NCI-H1694 (cell line): Measurements from ENCODE around the gene NKX1-2.

Source experiments
- DNase-seq: peaks from one replicate; lab custom pipeline; 2025; lab: John Stamatoyannopoulos, UW

The NKX1-2 gene

DNA sequence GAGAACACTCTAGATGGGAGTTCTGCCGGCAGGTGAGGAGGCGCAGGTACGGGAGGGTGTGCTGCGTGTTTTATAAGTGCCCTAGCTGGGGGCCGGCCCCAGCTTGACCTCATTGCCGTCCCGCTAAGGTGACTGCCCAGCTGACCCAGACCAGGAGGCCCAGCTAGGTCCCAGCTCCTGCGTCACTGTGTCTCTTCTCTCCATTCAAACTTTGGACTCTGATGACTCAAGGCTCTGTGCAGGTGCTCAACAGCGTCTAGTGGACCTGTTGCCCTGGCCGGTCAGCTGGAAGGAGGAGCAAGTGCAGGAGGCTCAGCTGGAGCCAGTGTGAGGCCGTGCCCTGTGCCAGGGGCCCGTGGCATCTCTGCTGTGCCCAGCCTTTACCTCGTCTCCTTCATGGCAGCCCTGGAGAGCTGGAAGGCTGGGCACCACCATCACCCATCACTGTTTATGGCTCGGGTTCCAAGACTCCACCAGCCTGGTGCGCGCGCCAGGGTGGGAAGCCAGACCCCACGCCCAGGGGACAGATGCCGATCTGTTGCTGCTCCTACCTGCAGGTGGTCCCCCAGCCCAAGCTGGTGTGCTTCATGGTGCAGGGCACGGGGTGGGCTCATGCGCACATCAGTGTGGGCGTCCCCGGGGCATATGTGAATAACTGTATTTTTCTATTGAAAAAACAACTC is 26.3 kb upstream of the NKX1-2 start:
- no peak for DNase-seq

GRCh38 chr10:124474514-124475070 is 24.8 kb upstream of the NKX1-2 start:
- no peak for DNase-seq

DNA sequence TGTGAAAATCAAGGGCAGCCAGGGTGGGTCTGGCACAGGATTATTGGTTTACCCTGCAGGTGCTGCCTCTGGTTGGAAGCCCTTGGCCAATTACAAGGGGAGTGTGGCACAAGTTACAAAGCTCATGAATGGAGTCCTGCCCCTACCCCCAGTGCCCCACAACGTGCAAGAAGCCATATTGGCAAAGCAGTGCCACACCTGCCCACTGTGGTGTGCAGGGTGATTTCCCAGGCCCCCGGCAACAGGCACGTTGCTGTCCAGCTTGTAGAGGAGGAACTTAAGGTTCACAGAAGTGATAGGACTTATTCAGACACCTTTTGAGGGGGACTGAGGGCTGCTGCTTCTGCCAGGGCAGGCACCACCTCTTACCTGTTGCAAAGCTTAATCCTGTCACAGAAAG is 23.2 kb upstream of the NKX1-2 start:
- DNase-seq = no peak

GRCh38 chr10:124472071-124472470 is 22.2 kb upstream of the NKX1-2 start:
- DNase-seq = no peak

DNA sequence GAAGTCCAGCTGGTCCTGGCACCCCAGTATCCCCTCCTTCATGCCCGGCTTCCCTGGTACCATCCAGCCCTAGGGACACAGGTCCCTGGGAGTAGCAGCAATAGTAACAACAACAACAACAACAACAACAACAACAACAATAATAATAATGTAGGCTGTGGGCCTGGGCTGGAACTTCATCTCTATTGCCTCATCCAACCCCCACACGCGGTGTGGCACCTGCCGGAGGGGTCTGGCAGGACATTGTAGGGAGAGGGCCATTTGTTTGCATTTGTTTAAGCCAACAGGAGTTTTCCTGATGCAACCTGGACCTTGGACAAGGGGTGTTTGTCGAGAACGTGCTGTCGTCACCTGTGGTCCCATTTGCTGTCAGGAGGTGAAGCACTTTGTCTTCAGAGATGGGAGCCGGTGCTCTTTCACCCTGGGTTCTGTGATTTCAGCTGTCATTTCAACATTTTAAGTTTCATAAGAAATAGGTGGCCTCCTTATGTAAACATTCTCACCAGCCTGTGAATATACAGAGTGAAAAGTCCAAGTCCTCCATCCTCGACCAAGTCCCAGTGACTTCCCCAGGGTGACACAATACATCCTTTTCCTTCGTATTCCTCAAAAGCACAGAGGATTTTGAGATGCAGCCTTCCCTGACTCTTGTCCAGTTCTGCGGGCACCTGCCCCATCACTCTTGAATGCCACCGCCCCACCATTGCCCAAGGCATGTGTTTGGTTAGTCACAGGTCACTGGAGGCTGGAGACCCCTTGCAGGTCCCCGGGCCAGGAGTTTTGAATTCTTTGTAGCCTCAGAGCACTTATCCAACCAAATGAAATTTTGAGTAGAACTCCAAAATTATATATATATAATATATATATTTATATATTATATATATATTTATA is 21.0 kb upstream of the NKX1-2 start:
- DNase-seq = no peak

DNA sequence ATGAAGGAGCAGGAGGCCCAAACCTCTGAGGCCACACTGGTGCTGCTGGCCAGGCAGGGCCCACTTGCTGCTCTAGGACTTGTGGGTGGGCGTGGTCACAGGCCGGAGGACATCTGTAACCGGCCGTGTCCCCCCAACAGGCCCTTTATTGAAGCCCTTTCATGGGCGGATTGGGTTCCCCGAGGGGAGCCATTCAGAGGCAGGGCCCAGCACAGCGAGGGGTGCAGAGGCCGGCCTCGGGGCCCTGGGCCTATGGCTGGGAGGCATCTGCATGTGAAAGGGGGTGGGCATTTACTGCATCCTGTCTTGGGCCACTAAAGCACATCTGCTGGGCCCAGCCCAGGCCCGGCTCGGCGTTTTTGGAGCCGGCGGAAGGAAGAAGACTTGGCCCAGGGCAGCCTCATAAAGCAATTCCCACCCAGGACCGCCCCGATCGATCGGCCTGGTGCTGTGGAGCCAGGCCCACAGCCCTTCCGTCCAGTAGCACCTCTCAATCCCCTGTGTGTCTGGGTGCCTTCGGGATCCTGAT is 20.2 kb upstream of the NKX1-2 start:
- no peak for DNase-seq

DNA sequence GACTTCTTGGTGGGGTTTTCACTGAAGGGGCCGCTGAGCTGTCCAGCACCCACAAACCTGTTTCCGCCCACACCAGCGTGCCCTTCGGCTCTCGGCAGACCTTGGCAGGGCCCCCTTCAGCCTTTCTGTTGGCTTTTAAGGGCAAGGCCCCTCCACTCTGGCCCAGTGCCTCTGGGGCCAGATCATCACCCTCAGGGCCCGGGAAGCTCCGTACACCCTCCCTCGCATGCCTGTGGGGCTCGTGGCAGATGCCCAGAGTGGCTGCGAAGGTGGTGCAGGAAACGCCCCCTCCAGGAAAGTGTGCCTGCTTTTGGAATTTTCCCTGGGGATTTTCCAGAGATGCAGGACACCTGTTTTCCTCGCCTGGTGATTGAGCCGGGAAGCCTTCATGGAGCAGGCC is 18.8 kb upstream of the NKX1-2 start:
- DNase-seq = no peak

DNA sequence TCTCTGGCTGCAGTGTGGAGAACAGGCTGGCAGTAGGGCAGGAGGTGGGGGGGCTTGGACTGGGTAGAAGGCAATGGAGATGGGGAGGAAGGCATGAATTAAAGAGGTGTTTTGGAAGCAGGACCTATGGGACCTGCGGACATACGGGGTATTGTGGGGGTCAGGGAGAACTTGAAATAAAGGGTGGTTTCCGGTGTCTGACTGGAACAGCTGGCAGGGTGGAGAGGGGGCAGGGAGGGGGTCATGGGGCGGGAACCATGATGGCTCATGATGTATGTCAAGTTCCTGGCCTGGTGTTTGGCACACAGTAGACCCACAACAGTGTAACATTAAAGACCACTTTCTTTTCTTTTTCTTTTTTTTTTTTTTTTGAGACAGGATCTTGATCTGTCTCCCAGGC is 17.3 kb upstream of the NKX1-2 start:
- no peak for DNase-seq

- no peak for DNase-seq
Observed at GRCh38 chr10:124465777-124466488, 16.1 kb upstream of the NKX1-2 start.

GRCh38 chr10:124465003-124465776 is 15.4 kb upstream of the NKX1-2 start:
- no peak for DNase-seq

DNA sequence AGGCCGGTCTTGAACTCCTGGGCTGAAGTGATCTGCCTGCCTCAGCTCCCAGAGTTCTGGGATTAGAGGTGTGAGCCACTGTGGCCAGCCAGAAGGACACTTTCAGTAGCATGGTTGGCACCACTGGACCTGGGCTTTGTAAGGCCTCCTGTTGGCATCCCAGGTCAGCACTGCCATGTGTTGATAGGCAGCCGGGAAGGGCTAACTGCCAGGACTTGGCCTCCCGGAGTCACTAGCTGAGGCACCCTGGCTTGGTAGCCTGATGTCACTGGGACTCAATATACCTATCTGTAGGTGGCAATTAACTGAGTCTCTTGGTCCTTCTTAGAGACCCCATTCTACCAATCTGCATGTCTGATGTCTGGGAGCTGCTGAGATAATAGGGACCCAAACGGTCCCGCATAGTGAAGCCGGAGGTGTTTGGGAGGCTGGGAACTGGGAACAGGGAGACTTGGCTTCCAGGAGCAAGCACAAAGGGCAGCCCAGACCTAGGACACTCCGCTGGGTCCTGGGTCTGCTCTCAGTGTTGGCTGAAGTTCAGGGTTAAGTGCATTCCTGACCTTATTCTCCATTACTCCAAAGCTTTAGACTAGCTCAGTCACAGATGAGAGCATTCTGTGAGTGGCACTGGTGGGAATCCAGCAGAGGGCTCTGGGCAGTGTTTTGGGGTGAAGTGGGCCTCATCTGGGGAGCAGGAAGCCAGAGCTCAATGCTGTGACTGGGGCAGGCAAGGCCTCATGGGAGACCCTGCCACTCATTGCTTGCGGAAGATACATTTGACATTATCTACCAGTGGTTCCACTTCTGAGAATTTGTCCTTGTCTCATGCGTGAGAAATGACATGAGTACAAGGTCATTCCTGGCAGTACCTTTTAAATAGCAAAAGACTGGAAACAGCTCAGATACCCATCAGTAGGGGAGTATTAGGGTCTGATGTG is 14.5 kb upstream of the NKX1-2 start:
- DNase-seq = no peak

GRCh38 chr10:124462348-124462695 is 12.5 kb upstream of the NKX1-2 start:
- DNase-seq = no peak

DNA sequence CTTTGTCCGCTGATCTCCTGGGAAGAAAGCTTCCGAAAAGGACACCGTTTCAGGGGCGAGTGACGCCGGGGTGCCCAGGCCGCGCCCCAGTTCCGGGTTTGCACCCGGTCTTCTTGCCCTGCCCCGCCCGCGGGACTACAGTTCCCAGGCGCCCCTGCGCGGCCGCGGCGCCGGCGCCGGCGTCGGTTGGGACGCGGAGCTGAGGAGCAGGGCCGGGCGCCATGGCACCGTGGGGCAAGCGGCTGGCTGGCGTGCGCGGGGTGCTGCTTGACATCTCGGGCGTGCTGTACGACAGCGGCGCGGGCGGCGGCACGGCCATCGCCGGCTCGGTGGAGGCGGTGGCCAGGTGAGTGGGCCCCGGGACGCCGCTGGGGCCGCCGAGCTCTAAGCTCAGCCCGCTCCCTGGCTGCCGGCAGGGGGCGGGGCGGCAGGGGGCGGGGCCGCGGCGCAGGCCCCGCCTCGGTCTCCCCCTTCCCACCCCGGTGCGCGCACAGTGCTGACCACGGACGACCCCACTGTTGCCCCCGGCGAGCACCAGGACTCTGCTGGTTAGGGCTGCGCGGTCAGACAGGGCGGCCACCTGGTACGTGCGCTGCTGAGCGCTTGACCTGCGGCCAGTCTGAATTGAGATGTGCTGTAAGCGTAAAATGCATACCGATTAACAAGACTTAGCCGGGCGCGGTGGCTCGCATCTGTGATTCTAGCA is 12.0 kb upstream of the NKX1-2 start, which contains the start of gene LHPP:
Gene LHPP (plus strand): TSS at position 182 of the 706 bp plus-strand sequence. CDS start 40 bp downstream, at position 222.
- DNase-seq = no peak

DNA sequence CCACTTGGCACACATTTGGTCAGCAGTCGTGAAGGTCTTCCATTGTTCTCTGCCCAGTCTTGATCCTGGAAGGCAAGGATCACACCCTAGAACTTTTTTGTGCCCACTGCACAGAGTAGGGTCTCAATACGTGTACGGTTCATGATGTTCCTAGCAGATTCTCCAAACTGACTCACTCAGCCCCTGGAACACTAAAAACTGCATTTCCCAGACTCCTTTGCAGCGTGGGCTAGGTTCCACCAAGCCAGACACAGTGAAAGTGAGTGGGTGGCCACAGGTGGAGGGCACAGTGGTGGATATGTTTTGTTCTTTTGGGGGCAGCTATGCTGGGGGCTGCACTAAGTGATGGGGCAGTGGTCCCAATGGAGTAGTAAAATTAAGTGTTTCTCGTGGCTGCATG is 10.3 kb upstream of the NKX1-2 start:
- DNase-seq = no peak

- DNase-seq = no peak
Observed at GRCh38 chr10:124459395-124459794, 9.6 kb upstream of the NKX1-2 start.

DNA sequence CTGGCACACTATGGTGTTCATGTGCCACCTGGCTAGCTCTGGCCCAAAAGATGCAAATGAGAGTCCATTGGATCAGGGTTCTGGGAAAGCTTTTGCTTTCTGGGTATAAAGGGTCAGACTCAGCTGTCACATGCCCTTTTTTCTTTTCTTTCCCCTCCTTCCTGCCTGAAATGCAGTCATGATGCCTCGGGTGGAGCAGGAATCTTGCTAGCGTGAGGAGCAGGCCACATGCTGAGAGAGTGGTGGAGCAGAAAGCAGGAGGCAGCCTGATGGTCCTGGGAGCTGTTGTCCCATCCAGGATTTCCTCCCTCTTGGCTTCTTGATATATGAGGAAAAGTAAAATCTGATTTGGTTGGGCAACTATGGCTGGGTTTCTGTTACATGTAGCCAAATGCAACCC is 9.1 kb upstream of the NKX1-2 start:
- no peak for DNase-seq

GRCh38 chr10:124458473-124458872 is 8.6 kb upstream of the NKX1-2 start:
- no peak for DNase-seq

DNA sequence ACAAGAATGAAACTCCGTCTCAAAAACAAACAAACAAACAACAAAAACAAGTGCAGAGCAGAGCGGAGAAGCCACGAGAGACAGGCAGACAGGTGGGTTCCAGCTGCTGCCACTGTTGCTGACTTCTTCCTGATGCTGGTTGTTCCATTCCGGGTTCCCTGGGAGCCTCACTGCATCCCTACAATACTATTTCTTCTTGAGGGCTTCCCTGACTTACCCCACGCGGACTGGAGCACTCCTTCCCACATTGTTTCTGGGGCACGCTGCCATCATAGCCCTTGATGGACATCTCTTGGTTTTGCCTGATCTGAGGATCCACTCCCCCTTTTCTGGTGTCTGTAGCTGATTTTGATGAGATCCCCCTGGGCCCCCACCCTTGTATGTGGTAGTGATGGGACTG is 5.6 kb upstream of the NKX1-2 start:
- no peak for DNase-seq

DNA sequence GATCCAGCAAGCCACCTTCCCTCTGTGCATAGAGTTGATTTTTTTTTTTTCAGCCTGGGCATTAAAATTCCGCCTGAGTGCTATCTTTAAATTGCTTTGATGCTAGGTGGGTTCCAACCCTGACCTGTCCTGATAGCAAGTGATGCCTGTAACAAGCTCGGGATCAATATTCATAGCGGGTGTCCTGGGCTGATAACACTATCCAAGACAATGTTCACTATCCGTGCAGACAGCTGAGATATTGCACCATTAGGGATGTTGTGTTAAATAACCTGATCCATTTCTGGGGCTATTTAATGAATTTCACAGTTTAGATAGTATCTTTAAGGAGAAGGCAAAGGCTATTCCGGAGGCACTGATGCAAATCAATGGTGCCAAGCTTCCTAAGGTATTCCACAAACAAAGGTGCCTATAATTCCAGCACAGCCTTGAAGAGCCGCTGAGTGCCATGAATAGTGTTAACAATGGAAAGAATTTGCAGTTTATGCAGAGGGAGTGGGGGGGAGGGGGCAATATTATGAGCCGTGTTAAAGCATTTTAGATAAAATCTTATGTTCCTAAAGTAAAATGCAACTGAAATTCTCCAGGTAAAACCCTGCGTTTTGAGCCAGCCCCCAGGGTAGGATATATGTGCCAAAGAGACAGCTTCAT is 4.2 kb upstream of the NKX1-2 start:
- DNase-seq = no peak
